H1 (cell line): Measurements from ENCODE around the gene LCNL1. TPM values are rescaled to one million over a fixed set of nuclear protein-coding genes. Genes with fewer than 3 reads are reported as not detected.

ENCODE experiments used
- CBX5 ChIP-seq: fragments of 300-800, 300-1000 bp; sonication (generic); IDR thresholded peaks from 2 replicates; pipeline ENCODE4 v1.7.1; 2016; ENCODE audit warnings: antibody characterized with exemption, low read length, low read depth
- CBX8 ChIP-seq: fragments of 300-800, 300-1000 bp; sonication (generic); IDR thresholded peaks from 2 replicates; pipeline ENCODE4 v1.7.1; 2016; ENCODE audit warnings: low read depth, low read length, borderline replicate concordance
- MAFK ChIP-seq: IDR thresholded peaks from 2 replicates; pipeline ENCODE4 v1.6.1; 2012; ENCODE audit warnings: low read depth, mild to moderate bottlenecking, improper control_type of control experiment, low read length
- RAD21 ChIP-seq, 2 experiments: IDR thresholded peaks in 1 of 2; conservative IDR thresholded peaks in 1 of 2; 2 replicates each; pipeline ENCODE4 v1.6.1; 2011; ENCODE audit warnings: low read depth in 2 of 2, low read length in 2 of 2, improper control_type of control experiment in 1 of 2, inconsistent platforms in 1 of 2, mild to moderate bottlenecking in 1 of 2, moderate library complexity in 1 of 2
- RFX5 ChIP-seq: IDR thresholded peaks from 2 replicates; pipeline ENCODE4 v1.6.1; 2011; ENCODE audit warnings: low read depth, low read length, improper control_type of control experiment, borderline replicate concordance
- SUZ12 ChIP-seq: fragments of 200-600 bp; sonication (generic); IDR thresholded peaks from 2 replicates; pipeline ENCODE4 v1.6.1; 2012; ENCODE audit warnings: mild to moderate bottlenecking, inconsistent platforms, low read length, moderate library complexity, mixed read lengths
- polyA plus RNA-seq, 7 experiments: library from polyadenylated mRNA; depleted of rRNA in 3 of 7; stranded (reverse) in 5 of 7; unstranded in 2 of 7; fragments of >200 nt in 5 of 7; fragments of 200-250 nt in 2 of 7; gene quantifications; 1 replicate in 5 of 7; 2 replicates in 1 of 7; 4 replicates in 1 of 7; pipeline versions ENCODE4 v1.2.1 to v1.2.3, GENCODE V29; 2011 to 2013; ENCODE audit warnings: missing spikeins in 2 of 7, mixed read lengths in 2 of 7
- total RNA-seq: library from RNA; stranded (reverse); fragmentation: NEBNext Ultra II Directional; extraction: Animal tissue kit (Norgen Biotek cat#: 25700); gene quantifications from 2 replicates; pipeline ENCODE4 v1.2.1, GENCODE V29; 2021
- TF ChIP-seq, protein P1 (sequence below): IDR thresholded peaks from 2 replicates; pipeline ENCODE4 v1.6.1; 2012; ENCODE audit warnings: inconsistent platforms

The LCNL1 gene
- total and polyA plus RNA-seq, 2 of the 8 experiments (the other 6 are each of a cell fraction or from before 2014, with no cell fraction given) = 0.11 TPM; not detected in 1

DNA sequence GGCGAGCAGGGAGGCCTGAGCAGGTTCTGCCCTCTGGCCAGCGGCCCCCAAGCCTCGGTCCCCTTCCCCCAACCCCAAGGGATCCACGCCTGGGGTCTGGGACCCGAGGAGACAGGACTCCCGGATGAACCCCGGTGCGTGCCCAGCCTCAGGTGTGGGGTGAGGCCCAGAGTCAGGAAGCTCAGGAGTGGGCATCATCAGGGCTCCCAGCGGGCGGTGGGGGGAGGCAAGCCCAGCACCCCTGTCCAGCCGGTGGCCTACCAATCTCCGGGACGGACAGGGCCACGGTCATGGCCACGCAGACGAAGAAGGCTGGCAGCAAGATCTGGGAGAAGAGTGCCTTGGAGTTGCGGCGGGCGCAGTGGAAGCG, 30.8 kb downstream of the LCNL1 start (continued):
- TF ChIP-seq CBX8 (no peak), MAFK (no peak), RFX5 (no peak), RAD21 (IDR thresholded peaks at IDR 0.05 in 1 of 2, conservative IDR thresholded peaks at IDR 0.05 in 1 of 2; ENCODE audit: low read depth in 2 of 2, low read length in 2 of 2) (no peak), SUZ12 (no peak), CBX5 (no peak)
- TF ChIP-seq, protein P1, sequence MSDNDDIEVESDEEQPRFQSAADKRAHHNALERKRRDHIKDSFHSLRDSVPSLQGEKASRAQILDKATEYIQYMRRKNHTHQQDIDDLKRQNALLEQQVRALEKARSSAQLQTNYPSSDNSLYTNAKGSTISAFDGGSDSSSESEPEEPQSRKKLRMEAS = no peak
